Body of pancreas (tissue), 4 donors: ENCODE data around the gene NCOA6. TPM values are rescaled to one million over a fixed set of nuclear protein-coding genes. Genes with fewer than 3 reads are reported as not detected.

Experiments
- ATAC-seq: fragments of 150-250 bp; one replicate; pipeline ENCODE4 v1.9.1; 2016
- DNase-seq, 4 donors: peaks; one replicate each; pipeline ENCODE4 v3.0.0-alpha.2; 2019
- H3K27ac ChIP-seq, 4 donors: fragments of 200-600 bp; sonication (generic); 1 replicate in 3 of 4; 2 replicates in 1 of 4; pipeline versions ENCODE4 v1.5.1 to v1.6.1; 2016 to 2019; ENCODE audit warnings: mild to moderate bottlenecking in 1 of 4, mixed read lengths in 1 of 4, moderate library complexity in 1 of 4
- H3K27me3 ChIP-seq, 2 donors: fragments of 200-600 bp; sonication (generic); one replicate each; pipeline ENCODE4 v1.6.0; 2016; ENCODE audit warnings: mild to moderate bottlenecking in 1 of 2
- H3K36me3 ChIP-seq, 2 donors: fragments of 200-600 bp; sonication (generic); replicated peaks in 1 of 2; 2 replicates each; pipeline ENCODE4 v1.5.1; 2016; ENCODE audit warnings: low read depth in 2 of 2; ENCODE audit not compliant: insufficient read depth in 1 of 2
- H3K4me1 ChIP-seq: fragments of 200-600 bp; sonication (generic); one replicate; pipeline ENCODE4 v1.6.0; 2016
- H3K4me3 ChIP-seq, 2 donors: fragments of 200-600 bp; sonication (generic); 1 replicate in 1 of 2; 2 replicates in 1 of 2; pipeline ENCODE4 v1.5.1; 2016 to 2019
- H3K9me3 ChIP-seq, 3 donors: fragments of 200-600 bp; sonication (generic); 1 replicate in 2 of 3; 2 replicates in 1 of 3; pipeline ENCODE4 v1.5.1; 2016
- CTCF ChIP-seq, 7 experiments: fragments of 450-650 bp in 4 of 7; fragments of 200-600 bp in 3 of 7; sonication (generic) in 3 of 7; IDR thresholded peaks; one replicate each; pipeline ENCODE4 v1.5.1; 2016 to 2019; ENCODE audit warnings: antibody characterized with exemption in 7 of 7
- POLR2A ChIP-seq, 3 donors: fragments of 450-650 bp; IDR thresholded peaks; one replicate each; pipeline ENCODE4 v1.6.1; 2016; ENCODE audit warnings: antibody characterized with exemption in 3 of 3, mild to moderate bottlenecking in 2 of 3
- WGBS, 2 donors: methylation state at CpG; one replicate each; pipeline ENCODE4 v1.1.5; 2017; 5-methylcytosine and 5-hydroxymethylcytosine counted together
- intact Hi-C: fragments of 100-400 bp; cut with DNase I; formaldehyde crosslinking; loops from one replicate; pipeline ENCODE4 v1.15.1; 2023
- total RNA-seq, 2 donors: library from RNA; depleted of rRNA; stranded (reverse); fragments of >200 nt; gene quantifications; one replicate each; pipeline ENCODE4 v1.1.0, GENCODE V29; 2016

NCOA6 gene
- total RNA-seq, 2 donors from 2014 or later, result 13.5 to 54.1 TPM

- H3K4me1 ChIP-seq, result no peaks in the 10 kb centered on the region
- TF ChIP-seq POLR2A (IDR thresholded peaks at IDR 0.05) (no peak), CTCF (IDR thresholded peaks at IDR 0.05) (no peak)
- no peak overlapping the region for H3K4me3 ChIP-seq
- ATAC-seq (no peak), DNase-seq (no peak)
- no peaks in the 10 kb centered on the region for H3K36me3 ChIP-seq
- intact Hi-C loops, result no loop called here
- no peaks in the 10 kb centered on the region for H3K9me3 ChIP-seq
- H3K27ac ChIP-seq, result no peak overlapping the region
- no peaks in the 10 kb centered on the region for H3K27me3 ChIP-seq
- WGBS, 2 donors, result 51 to 61% methylated on average over 2 of the region's 2 CpGs
These were observed 16.7 kb upstream of the NCOA6 start for GRCh38 chr20:34842143-34842542.

- no peak overlapping the region for H3K4me3 ChIP-seq
- H3K9me3 ChIP-seq, result no peaks in the 10 kb centered on the region
- intact Hi-C loops, result no loop called here
- no peaks in the 10 kb centered on the region for H3K36me3 ChIP-seq
- ATAC-seq (no peak), DNase-seq (no peak)
- no peaks in the 10 kb centered on the region for H3K4me1 ChIP-seq
- H3K27me3 ChIP-seq, result no peaks in the 10 kb centered on the region
- peak; percentile 13 to 61 (median 50) for TF ChIP-seq CTCF (IDR thresholded peaks at IDR 0.05)
- no peak for TF ChIP-seq POLR2A (IDR thresholded peaks at IDR 0.05)
- H3K27ac ChIP-seq, result no peak overlapping the region
- 15 to 21% methylated on average over 6 of the region's 6 CpGs for WGBS, 2 donors
These were observed 9.0 kb upstream of the NCOA6 start for GRCh38 chr20:34834459-34834893.

- no peaks in the 10 kb centered on the region for H3K36me3 ChIP-seq
- intact Hi-C loops, result no loop called here
- DNase-seq, result no peak
- no peak overlapping the region for H3K4me3 ChIP-seq
- no peaks in the 10 kb centered on the region for H3K4me1 ChIP-seq
- no peak overlapping the region for H3K27ac ChIP-seq
- WGBS, 2 donors, result 39 to 52% methylated on average over 5 of the region's 5 CpGs
- ATAC-seq, result no peak
- no peak for TF ChIP-seq CTCF (IDR thresholded peaks at IDR 0.05)
- TF ChIP-seq POLR2A (IDR thresholded peaks at IDR 0.05), result no peak
- no peaks in the 10 kb centered on the region for H3K9me3 ChIP-seq
- no peaks in the 10 kb centered on the region for H3K27me3 ChIP-seq
These were observed 6.5 kb upstream of the NCOA6 start for GRCh38 chr20:34831936-34832335.

GRCh38 chr20:34829191-34829590 is 3.7 kb upstream of the NCOA6 start:
- TF ChIP-seq POLR2A (IDR thresholded peaks at IDR 0.05) (no peak), CTCF (IDR thresholded peaks at IDR 0.05) (no peak)
- Histone ChIP-seq H3K4me3 (no peak overlapping the region), H3K27me3 (no peaks in the 10 kb centered on the region), H3K27ac (no peak overlapping the region), H3K9me3 (no peaks in the 10 kb centered on the region), H3K4me1 (peaks cover 9% of the 10 kb centered on the region), H3K36me3 (no peaks in the 10 kb centered on the region)
- DNase-seq (no peak), ATAC-seq (no peak)
- intact Hi-C loops, result no loop called here
- WGBS, 2 donors, result 74 to 77% methylated on average over 3 of the region's 3 CpGs

GRCh38 chr20:34824806-34825529 is 483 bp downstream of the NCOA6 start:
- H3K27ac ChIP-seq, result peak overlapping the region; percentile 84 to 96 (median 91)
- H3K4me1 ChIP-seq, result peaks cover 37% of the 10 kb centered on the region
- 0% methylated on average over 12 to 44 of the region's 68 CpGs for WGBS, 2 donors
- no peaks in the 10 kb centered on the region for H3K9me3 ChIP-seq
- ATAC-seq (peak; percentile 75), DNase-seq (peak; percentile 54 to 69 (median 61))
- intact Hi-C loops, result no loop called here
- no peak for TF ChIP-seq CTCF (IDR thresholded peaks at IDR 0.05)
- TF ChIP-seq POLR2A (IDR thresholded peaks at IDR 0.05), result peak in 1 of 3 donors; percentile 29
- peak overlapping the region; percentile 92 to 94 for H3K4me3 ChIP-seq
- H3K36me3 ChIP-seq, result no peaks in the 10 kb centered on the region
- no peaks in the 10 kb centered on the region for H3K27me3 ChIP-seq
